ENCODE data around the gene POU4F1. TPM values are rescaled to one million over a fixed set of nuclear protein-coding genes. Genes with fewer than 3 reads are reported as not detected.

POU4F1 gene
- total RNA-seq, 1 donor from 2014 or later: not detected

GRCh38 chr13:78592584-78592983 lies 10.8 kb downstream of the POU4F1 start:
- no peak overlapping the region for H3K4me3 ChIP-seq
- intact Hi-C loops (cut with DNase I): no loop called here
- no peak for ATAC-seq
- TF ChIP-seq CTCF (IDR thresholded peaks at IDR 0.05): no peak
- no peaks in the 10 kb centered on the region for H3K9me3 ChIP-seq
- H3K36me3 ChIP-seq: no peaks in the 10 kb centered on the region
- peaks cover 99% of the 10 kb centered on the region for H3K27me3 ChIP-seq
- no peak overlapping the region for H3K27ac ChIP-seq
- peaks cover 11% of the 10 kb centered on the region for H3K4me1 ChIP-seq
- no peak for DNase-seq

- TF ChIP-seq CTCF (IDR thresholded peaks at IDR 0.05): no peak
- no peak overlapping the region for H3K4me3 ChIP-seq
- peak; percentile 53 for ATAC-seq
Observed at GRCh38 chr13:78589206-78589605, 14.1 kb downstream of the POU4F1 start.

GRCh38 chr13:78587395-78587794 lies 16.0 kb downstream of the POU4F1 start:
- no peaks in the 10 kb centered on the region for H3K9me3 ChIP-seq
- no peak overlapping the region for H3K4me3 ChIP-seq
- peaks cover 61% of the 10 kb centered on the region for H3K27me3 ChIP-seq
- no peaks in the 10 kb centered on the region for H3K4me1 ChIP-seq
- intact Hi-C loops (cut with DNase I): no loop called here
- no peak overlapping the region for H3K27ac ChIP-seq
- ATAC-seq (no peak), DNase-seq (no peak)
- H3K36me3 ChIP-seq: no peaks in the 10 kb centered on the region
- TF ChIP-seq CTCF (IDR thresholded peaks at IDR 0.05): no peak

More at GRCh38 chr13:78589206-78589605, 14.1 kb downstream of the POU4F1 start:
- H3K36me3 ChIP-seq: no peaks in the 10 kb centered on the region
- H3K9me3 ChIP-seq: no peaks in the 10 kb centered on the region
- intact Hi-C loops (cut with DNase I): no loop called here
- H3K4me1 ChIP-seq: no peaks in the 10 kb centered on the region
- H3K27me3 ChIP-seq: peaks cover 79% of the 10 kb centered on the region
- DNase-seq: no peak
- no peak overlapping the region for H3K27ac ChIP-seq

GRCh38 chr13:78586706-78587105 lies 16.6 kb downstream of the POU4F1 start:
- Histone ChIP-seq H3K4me1 (no peaks in the 10 kb centered on the region), H3K36me3 (no peaks in the 10 kb centered on the region), H3K27me3 (peaks cover 54% of the 10 kb centered on the region), H3K9me3 (no peaks in the 10 kb centered on the region), H3K27ac (no peak overlapping the region), H3K4me3 (no peak overlapping the region)
- intact Hi-C loops (cut with DNase I): no loop called here
- no peak for TF ChIP-seq CTCF (IDR thresholded peaks at IDR 0.05)
- ATAC-seq (no peak), DNase-seq (no peak)

GRCh38 chr13:78576261-78576660 lies 27.1 kb downstream of the POU4F1 start:
- H3K36me3 ChIP-seq: no peaks in the 10 kb centered on the region
- DNase-seq: no peak
- H3K9me3 ChIP-seq: no peaks in the 10 kb centered on the region
- H3K4me1 ChIP-seq: no peaks in the 10 kb centered on the region
- ATAC-seq: no peak
- TF ChIP-seq CTCF (IDR thresholded peaks at IDR 0.05): no peak
- H3K27ac ChIP-seq: no peak overlapping the region
- intact Hi-C loops (cut with DNase I): no loop called here
- H3K27me3 ChIP-seq: peaks cover 9% of the 10 kb centered on the region
- no peak overlapping the region for H3K4me3 ChIP-seq

- Histone ChIP-seq H3K36me3 (no peaks in the 10 kb centered on the region), H3K4me3 (no peak overlapping the region), H3K4me1 (no peaks in the 10 kb centered on the region), H3K27me3 (peaks cover 4% of the 10 kb centered on the region), H3K9me3 (no peaks in the 10 kb centered on the region), H3K27ac (no peak overlapping the region)
- DNase-seq (no peak), ATAC-seq (no peak)
- intact Hi-C loops (cut with DNase I): no loop called here
- TF ChIP-seq CTCF (IDR thresholded peaks at IDR 0.05): no peak
Observed at GRCh38 chr13:78572459-78572858, 30.9 kb downstream of the POU4F1 start.

All from upper lobe of right lung (tissue), 1 donor.